Prostate gland (tissue), 2 donors: ENCODE results near the gene ALK. TPM values are rescaled to one million over a fixed set of nuclear protein-coding genes. Genes with fewer than 3 reads are reported as not detected.

ENCODE experiments used
- DNase-seq: peaks from one replicate; pipeline ENCODE4 v3.0.0-alpha.2; 2019; ENCODE audit warnings: low spot score
- H3K27ac ChIP-seq, 2 donors: fragments of 200-600 bp; sonication (generic); 2 replicates each; pipeline ENCODE4 v1.5.1; 2017 to 2019
- H3K27me3 ChIP-seq: fragments of 200-600 bp; sonication (generic); replicated peaks from 2 replicates; pipeline ENCODE4 v1.5.1; 2019; ENCODE audit not compliant: insufficient read depth
- H3K36me3 ChIP-seq, 2 donors: fragments of 200-600 bp; sonication (generic); 1 replicate in 1 of 2; 2 replicates in 1 of 2; pipeline versions ENCODE4 v1.5.1 to v1.8.1; 2017 to 2019
- H3K4me1 ChIP-seq: fragments of 200-600 bp; sonication (generic); replicated peaks from 2 replicates; pipeline ENCODE4 v1.5.1; 2019
- H3K4me3 ChIP-seq, 2 donors: fragments of 200-600 bp; sonication (generic); 2 replicates each; pipeline ENCODE4 v1.5.1; 2017 to 2019
- H3K9me3 ChIP-seq: fragments of 200-600 bp; sonication (generic); 2 replicates; pipeline ENCODE4 v1.5.1; 2017
- POLR2A ChIP-seq: fragments of 450-650 bp; IDR thresholded peaks from one replicate; pipeline ENCODE4 v1.6.1; 2016; ENCODE audit warnings: antibody characterized with exemption, mild to moderate bottlenecking
- POLR2AphosphoS5 ChIP-seq: sonication (generic); formaldehyde crosslinking; IDR thresholded peaks from one replicate; pipeline ENCODE4 v1.6.1; 2017; ENCODE audit warnings: antibody characterized with exemption
- WGBS: methylation state at CpG from one replicate; pipeline ENCODE4 v1.1.5; 2018; 5-methylcytosine and 5-hydroxymethylcytosine counted together
- intact Hi-C: fragments of 100-400 bp; cut with DNase I; formaldehyde crosslinking; loops from one replicate; pipeline ENCODE4 v1.14.2; 2022
- total RNA-seq, 2 donors: library from RNA; depleted of rRNA; stranded (reverse); fragments of >200 nt; gene quantifications; one replicate each; pipeline ENCODE4 v1.1.0, GENCODE V29; 2016
- TF ChIP-seq, protein P1 (sequence below), 4 experiments: fragments of 200-600 bp in 2 of 4; fragments of 450-650 bp in 2 of 4; sonication (generic) in 2 of 4; IDR thresholded peaks; 1 replicate in 3 of 4; 2 replicates in 1 of 4; pipeline ENCODE4 v1.5.1; 2016 to 2019; ENCODE audit warnings: antibody characterized with exemption in 4 of 4, mild to moderate bottlenecking in 2 of 4, moderate library complexity in 2 of 4

ALK gene
- total RNA-seq, 2 donors from 2014 or later, result 0.14 to 1.2 TPM

- Histone ChIP-seq H3K27me3 (no peaks in the 10 kb centered on the region), H3K36me3 (no peaks in the 10 kb centered on the region), H3K27ac (no peak overlapping the region), H3K4me1 (no peaks in the 10 kb centered on the region), H3K9me3 (no peaks in the 10 kb centered on the region), H3K4me3 (no peak overlapping the region)
- 87% methylated on average over 2 of the region's 2 CpGs for WGBS
- TF ChIP-seq POLR2AphosphoS5 (no peak), POLR2A (no peak)
- TF ChIP-seq, protein P1, sequence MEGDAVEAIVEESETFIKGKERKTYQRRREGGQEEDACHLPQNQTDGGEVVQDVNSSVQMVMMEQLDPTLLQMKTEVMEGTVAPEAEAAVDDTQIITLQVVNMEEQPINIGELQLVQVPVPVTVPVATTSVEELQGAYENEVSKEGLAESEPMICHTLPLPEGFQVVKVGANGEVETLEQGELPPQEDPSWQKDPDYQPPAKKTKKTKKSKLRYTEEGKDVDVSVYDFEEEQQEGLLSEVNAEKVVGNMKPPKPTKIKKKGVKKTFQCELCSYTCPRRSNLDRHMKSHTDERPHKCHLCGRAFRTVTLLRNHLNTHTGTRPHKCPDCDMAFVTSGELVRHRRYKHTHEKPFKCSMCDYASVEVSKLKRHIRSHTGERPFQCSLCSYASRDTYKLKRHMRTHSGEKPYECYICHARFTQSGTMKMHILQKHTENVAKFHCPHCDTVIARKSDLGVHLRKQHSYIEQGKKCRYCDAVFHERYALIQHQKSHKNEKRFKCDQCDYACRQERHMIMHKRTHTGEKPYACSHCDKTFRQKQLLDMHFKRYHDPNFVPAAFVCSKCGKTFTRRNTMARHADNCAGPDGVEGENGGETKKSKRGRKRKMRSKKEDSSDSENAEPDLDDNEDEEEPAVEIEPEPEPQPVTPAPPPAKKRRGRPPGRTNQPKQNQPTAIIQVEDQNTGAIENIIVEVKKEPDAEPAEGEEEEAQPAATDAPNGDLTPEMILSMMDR (IDR thresholded peaks at IDR 0.05), result no peak
- no peak for DNase-seq
- intact Hi-C loops, result no loop called here
Observed at GRCh38 chr2:29482348-29482747, 439.0 kb downstream of the ALK start.

DNA sequence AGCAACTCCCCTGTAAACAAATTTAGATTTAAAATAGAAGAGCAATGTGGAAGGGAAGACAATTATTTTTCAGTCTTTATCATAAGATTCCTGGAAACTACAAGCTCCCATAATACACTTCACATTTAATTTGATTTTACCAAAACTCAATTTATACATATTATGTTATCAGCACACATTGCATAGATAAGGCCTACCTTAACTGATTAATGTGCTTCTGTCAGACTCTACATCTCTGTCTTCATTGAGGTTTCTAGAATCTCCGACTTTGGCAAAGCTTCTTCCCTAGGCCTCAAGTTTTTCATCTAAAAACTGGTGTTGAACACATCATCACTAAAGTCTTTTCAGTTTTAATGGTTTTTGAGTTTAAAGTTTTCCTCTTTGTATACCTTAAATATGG is 440.1 kb downstream of the ALK start:
- 96% methylated on average over 1 of the region's 1 CpG for WGBS
- Histone ChIP-seq H3K9me3 (no peaks in the 10 kb centered on the region), H3K4me3 (no peak overlapping the region), H3K27ac (no peak overlapping the region), H3K4me1 (no peaks in the 10 kb centered on the region), H3K36me3 (no peaks in the 10 kb centered on the region), H3K27me3 (no peaks in the 10 kb centered on the region)
- intact Hi-C loops, result no loop called here
- no peak for TF ChIP-seq POLR2A
- TF ChIP-seq, protein P1 (IDR thresholded peaks at IDR 0.05), result no peak
- TF ChIP-seq POLR2AphosphoS5, result no peak
- DNase-seq, result no peak

GRCh38 chr2:29480426-29480825 is 441.0 kb downstream of the ALK start:
- H3K4me1 ChIP-seq, result no peaks in the 10 kb centered on the region
- WGBS, result 51% methylated on average over 4 of the region's 4 CpGs
- no peaks in the 10 kb centered on the region for H3K27me3 ChIP-seq
- TF ChIP-seq POLR2AphosphoS5, result no peak
- TF ChIP-seq POLR2A, result no peak
- TF ChIP-seq, protein P1 (IDR thresholded peaks at IDR 0.05), result no peak
- intact Hi-C loops, result no loop called here
- no peaks in the 10 kb centered on the region for H3K9me3 ChIP-seq
- no peak overlapping the region for H3K27ac ChIP-seq
- H3K36me3 ChIP-seq, result no peaks in the 10 kb centered on the region
- no peak for DNase-seq
- no peak overlapping the region for H3K4me3 ChIP-seq

GRCh38 chr2:29479401-29479800 is 442.0 kb downstream of the ALK start:
- intact Hi-C loops, result loop anchor here (10.0 kb wide), 1 partner anchor 55 kb away; no protein-coding TSS in a partner anchor
- Histone ChIP-seq H3K9me3 (no peaks in the 10 kb centered on the region), H3K36me3 (no peaks in the 10 kb centered on the region), H3K4me1 (no peaks in the 10 kb centered on the region), H3K27me3 (no peaks in the 10 kb centered on the region), H3K4me3 (no peak overlapping the region), H3K27ac (no peak overlapping the region)
- no peak for DNase-seq
- TF ChIP-seq POLR2A (no peak), POLR2AphosphoS5 (no peak)
- TF ChIP-seq, protein P1 (IDR thresholded peaks at IDR 0.05), result no peak
- 90% methylated on average over 2 of the region's 2 CpGs for WGBS

DNA sequence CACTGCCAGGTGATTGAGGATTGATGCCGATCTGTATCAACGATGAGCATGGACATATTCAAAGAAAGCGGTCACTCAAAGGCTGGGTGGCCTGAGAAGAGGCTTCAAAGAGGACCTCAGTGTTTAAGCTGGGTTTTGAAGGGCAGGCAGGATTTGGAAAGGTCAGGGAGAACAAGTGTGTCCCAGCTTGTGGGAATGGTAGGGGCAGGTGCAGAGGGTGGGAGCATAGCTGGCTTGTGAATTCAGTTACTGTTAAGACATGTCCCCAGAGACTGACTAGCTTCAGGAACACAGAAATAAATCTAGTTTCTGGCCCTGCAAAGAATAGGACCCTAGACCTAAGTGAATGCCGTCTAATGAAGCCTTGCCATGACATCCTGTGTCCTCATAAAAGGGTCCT is 442.7 kb downstream of the ALK start:
- Histone ChIP-seq H3K4me3 (no peak overlapping the region), H3K27me3 (no peaks in the 10 kb centered on the region), H3K4me1 (no peaks in the 10 kb centered on the region), H3K9me3 (no peaks in the 10 kb centered on the region), H3K27ac (no peak overlapping the region), H3K36me3 (no peaks in the 10 kb centered on the region)
- intact Hi-C loops, result loop anchor here (10.0 kb wide), 1 partner anchor 56 kb away; no protein-coding TSS in a partner anchor
- DNase-seq, result no peak
- WGBS, result 82% methylated on average over 4 of the region's 4 CpGs
- no peak for TF ChIP-seq POLR2A
- TF ChIP-seq, protein P1 (IDR thresholded peaks at IDR 0.05), result no peak
- no peak for TF ChIP-seq POLR2AphosphoS5
